ENCODE measurements around the gene MALSU1.

GRCh38 chr7:23343102-23343501 is 44.0 kb downstream of the MALSU1 start:
- no peak for TF ChIP-seq CTCF (IDR thresholded peaks at IDR 0.05)
- no peak for TF ChIP-seq POLR2A (IDR thresholded peaks at IDR 0.05)
